22Rv1 (cell line): ENCODE data around the gene MGAT5.

Source experiments
- H3K27ac ChIP-seq: fragments of 450-650 bp; 2 replicates; pipeline ENCODE4 v1.5.1; 2017
- CTCF ChIP-seq: fragments of 450-650 bp; IDR thresholded peaks from 2 replicates; pipeline ENCODE4 v1.5.1; 2017; ENCODE audit warnings: mild to moderate bottlenecking
- ZFX ChIP-seq: fragments of 450-650 bp; IDR thresholded peaks from 2 replicates; pipeline ENCODE4 v1.6.1; 2017; ENCODE audit warnings: antibody characterized with exemption, borderline replicate concordance

The MGAT5 gene

GRCh38 chr2:134295441-134295840, 41.6 kb downstream of the MGAT5 start:
- no peak overlapping the region for H3K27ac ChIP-seq
- TF ChIP-seq ZFX = no peak
- no peak for TF ChIP-seq CTCF

- no peak overlapping the region for H3K27ac ChIP-seq
- TF ChIP-seq CTCF (no peak), ZFX (no peak)
Measured at GRCh38 chr2:134296301-134296700, 42.4 kb downstream of the MGAT5 start.

GRCh38 chr2:134299334-134299733, 45.5 kb downstream of the MGAT5 start:
- H3K27ac ChIP-seq = no peak overlapping the region
- TF ChIP-seq CTCF (no peak), ZFX (no peak)

GRCh38 chr2:134300585-134300984, 46.7 kb downstream of the MGAT5 start:
- no peak for TF ChIP-seq CTCF
- TF ChIP-seq ZFX = no peak
- no peak overlapping the region for H3K27ac ChIP-seq

GRCh38 chr2:134301099-134301927, 47.4 kb downstream of the MGAT5 start:
- TF ChIP-seq ZFX (no peak), CTCF (no peak)
- no peak overlapping the region for H3K27ac ChIP-seq

GRCh38 chr2:134301928-134302260, 48.0 kb downstream of the MGAT5 start:
- no peak overlapping the region for H3K27ac ChIP-seq
- no peak for TF ChIP-seq CTCF
- no peak for TF ChIP-seq ZFX

- no peak overlapping the region for H3K27ac ChIP-seq
- TF ChIP-seq ZFX (no peak), CTCF (no peak)
Measured at GRCh38 chr2:134304394-134305108, 50.7 kb downstream of the MGAT5 start.
